Activated naive CD8-positive, alpha-beta T cell treated with anti-CD3 and anti-CD28 coated beads, Interleukin-2, amount 50 U/mL, for 16 hours (primary cell): ENCODE results near the gene ANKLE1.
"Not testable (repeated sequence)": the region's sequence is repeated elsewhere in the genome, so short reads cannot be mapped to it uniquely, and the experiment has no call there.

ENCODE experiments used
- DNase-seq: peaks from one replicate; pipeline ENCODE4 v3.0.0-alpha.2; 2020; ENCODE audit warnings: low read depth, low spot score

The ANKLE1 gene

DNA sequence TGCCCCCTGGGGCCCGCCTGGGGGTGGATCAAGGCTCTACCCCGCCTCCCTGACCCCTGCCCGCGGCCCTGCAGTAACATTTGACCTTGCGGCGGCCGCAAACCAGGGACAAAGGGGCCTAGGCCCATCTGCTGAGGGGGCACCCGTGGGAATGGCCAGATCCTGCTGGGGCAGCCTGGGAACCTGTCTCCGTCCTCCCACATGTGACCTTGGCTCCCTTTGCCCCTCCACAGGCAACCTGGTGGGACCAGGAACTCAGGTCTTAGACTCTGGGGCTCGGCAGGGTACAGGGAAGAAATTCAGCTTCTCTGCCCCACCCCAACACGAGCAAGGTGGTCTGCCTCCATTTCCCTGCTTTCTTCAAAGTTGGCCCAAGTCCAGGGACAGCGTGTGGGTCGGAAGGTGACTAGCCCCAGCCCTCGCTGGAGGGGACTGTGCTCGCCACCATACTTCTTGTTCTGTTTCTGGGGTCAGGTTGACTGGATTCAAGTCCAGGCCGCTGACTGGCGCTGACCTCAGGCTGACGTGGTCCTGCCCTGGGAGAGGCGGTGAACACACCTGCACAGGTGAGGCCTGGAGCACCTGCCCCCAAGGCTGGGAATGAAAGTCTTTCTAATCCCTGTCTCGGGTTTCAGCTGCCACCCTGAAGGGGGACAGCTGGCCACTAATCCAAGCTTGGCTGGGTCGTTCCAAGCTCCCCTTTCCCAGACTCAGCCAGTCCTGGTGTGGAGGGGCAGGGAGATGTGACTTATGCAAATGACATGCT, 33.5 kb upstream of the ANKLE1 start:
- no peak for DNase-seq

GRCh38 chr19:17249887-17250548, 31.7 kb upstream of the ANKLE1 start:
- DNase-seq: no peak

GRCh38 chr19:17254636-17255035, 27.1 kb upstream of the ANKLE1 start:
- no peak for DNase-seq

- no peak for DNase-seq
Measured at GRCh38 chr19:17255150-17255621, 26.5 kb upstream of the ANKLE1 start.

- no peak for DNase-seq
Measured at GRCh38 chr19:17256130-17256529, 25.6 kb upstream of the ANKLE1 start.

DNA sequence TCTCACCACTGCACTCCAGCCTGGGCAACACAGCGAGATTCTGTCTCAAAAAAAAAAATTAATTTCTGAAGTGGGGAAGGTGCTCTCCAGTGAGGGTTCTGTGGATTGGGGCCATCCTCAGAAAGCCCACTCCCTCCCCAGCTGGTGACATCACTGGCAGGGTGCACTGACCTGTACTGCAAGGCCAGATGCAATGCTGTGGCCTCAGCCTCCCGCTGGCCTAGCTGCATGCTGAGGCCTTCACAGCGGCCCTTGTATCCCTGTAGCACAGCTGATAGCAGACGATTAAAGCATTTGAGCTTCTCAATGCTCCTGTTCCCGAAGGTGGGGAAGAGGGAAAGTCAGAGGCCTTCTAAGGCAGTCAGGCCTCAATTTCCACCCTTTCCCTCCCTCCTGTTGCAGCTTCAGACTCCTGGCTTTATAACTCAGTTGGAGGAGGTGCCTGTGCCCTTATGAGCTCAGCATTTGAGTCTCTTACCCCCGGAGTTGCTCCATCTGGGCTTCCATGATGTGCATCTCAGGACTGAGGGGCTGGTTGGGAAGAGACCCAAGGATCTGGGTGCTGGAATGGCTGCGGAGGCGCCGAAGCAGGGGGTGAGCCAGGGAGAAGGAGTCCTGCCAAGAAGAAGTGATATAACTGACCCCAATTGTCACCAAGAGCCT, 22.5 kb upstream of the ANKLE1 start:
- no peak for DNase-seq

- DNase-seq: no peak
Measured at GRCh38 chr19:17259934-17260333, 21.8 kb upstream of the ANKLE1 start.

- DNase-seq: peak; percentile 83
Measured at GRCh38 chr19:17260842-17261325, 20.8 kb upstream of the ANKLE1 start.

DNA sequence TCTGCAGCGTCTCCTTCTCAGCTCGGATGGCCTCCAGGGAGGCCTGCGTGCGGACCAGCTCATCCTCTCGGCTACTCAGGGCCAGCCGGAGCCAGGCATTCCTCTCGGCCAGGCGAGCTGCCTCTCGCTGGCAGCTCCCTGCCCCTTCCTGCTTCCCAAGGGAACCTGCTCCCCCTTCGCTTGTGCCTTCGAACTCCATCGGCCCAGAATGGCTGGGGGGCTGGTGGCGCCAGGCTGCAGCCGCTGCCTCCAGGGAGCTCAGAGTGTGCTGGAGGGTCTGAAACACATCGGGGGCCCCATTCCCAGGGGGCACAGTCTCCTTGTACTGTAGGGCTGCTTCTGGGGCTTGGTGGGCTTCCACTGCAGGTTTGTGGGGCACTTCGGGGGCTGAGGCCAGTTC, 19.1 kb upstream of the ANKLE1 start:
- DNase-seq: no peak

DNA sequence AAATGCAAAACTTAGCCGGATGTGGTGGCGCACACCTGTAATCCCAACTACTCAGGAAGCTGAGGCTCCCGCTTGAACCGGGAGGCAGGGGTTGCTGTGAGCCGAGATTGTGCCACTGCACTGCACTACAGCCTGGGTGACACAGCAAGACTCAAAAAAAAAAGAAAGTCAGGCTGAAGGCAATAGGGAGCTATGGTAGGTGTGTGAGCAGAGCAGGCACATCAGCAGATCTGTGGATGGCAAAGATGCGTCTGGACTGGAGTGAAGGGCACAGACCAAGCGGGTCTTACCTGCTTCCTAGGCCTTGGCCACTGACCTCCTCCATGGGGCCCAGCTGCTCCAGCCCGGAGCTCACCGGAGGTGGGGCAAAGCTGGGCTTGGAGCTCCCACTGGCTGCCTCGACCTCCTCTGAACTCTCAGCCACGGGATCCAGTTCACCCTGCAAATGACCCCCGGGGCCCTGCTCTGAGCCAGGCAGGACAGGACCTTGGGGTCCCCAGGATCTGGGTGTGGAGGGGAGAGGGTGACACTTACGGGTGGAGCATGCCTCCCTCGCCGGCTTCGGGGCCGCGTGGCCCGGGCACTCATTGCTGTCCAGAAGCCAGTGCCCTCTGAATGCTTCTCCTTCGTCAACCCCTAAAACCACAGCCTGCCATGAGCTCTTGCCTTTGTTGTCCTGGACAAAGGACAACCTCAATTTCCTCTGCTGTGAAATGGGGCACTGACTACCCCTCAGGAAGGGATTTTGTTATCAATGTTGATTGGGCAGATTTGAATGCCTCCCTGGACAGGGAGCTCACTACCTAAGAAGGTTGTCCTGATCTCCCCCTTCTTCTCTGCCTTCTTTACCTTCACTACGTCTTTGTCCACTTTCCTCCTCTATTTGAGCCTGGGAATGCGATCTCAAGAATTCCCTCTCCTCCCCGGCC, 17.7 kb upstream of the ANKLE1 start:
- no peak for DNase-seq

DNA sequence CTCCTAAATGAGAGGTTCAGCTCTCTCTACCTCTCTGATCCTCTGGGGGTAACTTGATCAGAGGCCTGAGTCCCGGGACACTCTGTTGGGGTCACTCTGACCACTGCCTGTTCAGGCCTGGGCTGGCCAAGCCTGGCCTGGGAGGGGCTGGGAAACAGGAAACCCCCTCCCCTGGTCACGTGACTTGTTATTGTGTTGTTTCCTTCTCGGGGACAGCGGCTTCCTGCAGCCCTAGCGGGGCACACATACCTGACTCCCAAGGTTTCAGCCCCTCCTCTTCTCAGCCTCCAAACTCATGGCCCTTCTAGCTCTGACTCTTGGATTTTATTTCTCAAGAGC, 17.1 kb upstream of the ANKLE1 start, which contains the start of gene USHBP1:
Gene USHBP1, minus strand, starts transcription at position 105 of the 339 bp plus-strand sequence. CDS start 446 bp downstream, outside the sequence.
- no peak for DNase-seq

GRCh38 chr19:17266026-17266425, 15.7 kb upstream of the ANKLE1 start:
- DNase-seq: no peak

DNA sequence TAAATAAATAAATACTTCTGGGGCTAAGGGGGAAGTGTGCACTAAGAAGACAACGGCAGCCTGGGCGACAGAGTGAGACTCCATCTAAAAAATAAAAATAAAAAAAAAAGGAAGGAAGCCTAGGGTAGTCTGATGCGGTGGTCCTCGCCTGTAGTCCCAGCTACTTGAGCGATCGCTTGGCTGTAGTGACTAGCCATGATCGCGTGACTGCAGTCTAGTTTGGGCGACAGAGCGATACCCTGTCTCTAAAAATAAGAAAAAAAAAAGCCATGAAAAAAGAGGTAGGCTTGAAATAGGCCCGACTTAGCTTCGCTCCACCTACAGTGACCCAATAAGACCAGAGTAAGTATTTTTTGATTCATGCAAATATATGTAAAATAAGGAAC, 15.1 kb upstream of the ANKLE1 start:
- DNase-seq: no peak

- DNase-seq: peak; percentile 92
Measured at GRCh38 chr19:17266975-17267788, 14.5 kb upstream of the ANKLE1 start, which contains the start of gene BABAM1. BABAM1 (plus strand) TSS chr19:17267443; CDS start chr19:17268807, 1,364 bp downstream.

DNA sequence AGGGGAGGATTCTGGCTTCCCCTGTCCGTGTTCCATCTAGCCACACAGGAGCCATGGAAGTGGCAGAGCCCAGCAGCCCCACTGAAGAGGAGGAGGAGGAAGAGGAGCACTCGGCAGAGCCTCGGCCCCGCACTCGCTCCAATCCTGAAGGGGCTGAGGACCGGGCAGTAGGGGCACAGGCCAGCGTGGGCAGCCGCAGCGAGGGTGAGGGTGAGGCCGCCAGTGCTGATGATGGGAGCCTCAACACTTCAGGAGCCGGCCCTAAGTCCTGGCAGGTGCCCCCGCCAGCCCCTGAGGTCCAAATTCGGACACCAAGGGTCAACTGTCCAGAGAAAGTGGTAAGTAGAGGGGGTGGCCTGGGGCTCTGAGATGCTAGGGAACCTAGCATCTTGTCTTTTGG, 12.9 kb upstream of the ANKLE1 start:
- DNase-seq: no peak

GRCh38 chr19:17274892-17275291, 6.8 kb upstream of the ANKLE1 start:
- DNase-seq: not testable (repeated sequence)

- no peak for DNase-seq
Measured at GRCh38 chr19:17275441-17276175, 6.1 kb upstream of the ANKLE1 start.

DNA sequence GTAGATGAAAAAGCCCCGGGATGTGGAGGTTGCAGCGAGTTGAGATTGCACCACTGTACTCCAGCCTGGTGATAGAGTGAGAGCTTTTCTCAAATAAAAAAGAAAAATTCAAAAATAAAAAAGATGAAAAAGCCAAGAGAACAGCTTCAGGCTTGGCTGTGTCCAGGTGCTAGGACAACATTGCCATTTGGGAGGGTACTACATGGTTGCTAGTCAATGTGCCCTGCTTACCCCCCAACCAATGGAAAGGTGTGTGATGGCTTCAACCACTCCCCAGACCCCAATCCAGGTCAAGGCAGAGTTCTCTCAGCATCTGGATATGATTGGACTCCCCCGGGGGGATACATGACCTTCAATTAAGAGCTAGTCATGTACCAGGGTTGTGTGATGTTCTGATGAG, 2.3 kb upstream of the ANKLE1 start:
- no peak for DNase-seq

DNA sequence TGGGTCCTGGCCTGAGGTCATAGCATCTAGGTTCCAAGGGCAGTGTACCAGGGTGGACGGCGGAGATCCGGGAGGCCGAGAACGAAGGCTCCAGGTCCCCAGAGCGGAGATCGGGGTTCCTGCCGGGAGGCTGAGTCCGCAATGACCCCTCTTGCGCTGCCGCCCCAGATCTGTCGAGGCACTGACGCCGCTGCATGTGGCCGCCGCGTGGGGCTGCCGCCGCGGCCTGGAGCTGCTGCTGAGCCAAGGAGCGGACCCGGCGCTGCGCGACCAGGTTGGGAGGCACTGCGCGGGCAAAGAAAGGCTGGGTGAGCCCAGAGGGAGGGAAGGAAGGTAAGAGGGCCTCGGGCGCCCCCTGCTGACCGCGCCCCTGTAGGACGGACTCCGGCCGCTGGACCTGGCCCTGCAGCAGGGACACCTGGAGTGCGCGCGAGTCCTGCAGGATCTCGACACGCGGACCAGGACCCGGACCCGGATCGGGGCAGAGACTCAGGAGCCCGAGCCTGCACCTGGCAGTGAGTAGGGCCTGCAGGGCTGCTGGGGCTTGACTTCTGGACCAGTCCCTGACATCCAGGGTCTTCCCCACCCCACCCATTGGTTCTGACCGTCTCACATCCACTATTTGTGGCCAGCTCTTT, 906 bp downstream of the ANKLE1 start:
- peak; percentile 57 for DNase-seq
